ENCODE data around the gene PFKP.

Gene PFKP

DNA sequence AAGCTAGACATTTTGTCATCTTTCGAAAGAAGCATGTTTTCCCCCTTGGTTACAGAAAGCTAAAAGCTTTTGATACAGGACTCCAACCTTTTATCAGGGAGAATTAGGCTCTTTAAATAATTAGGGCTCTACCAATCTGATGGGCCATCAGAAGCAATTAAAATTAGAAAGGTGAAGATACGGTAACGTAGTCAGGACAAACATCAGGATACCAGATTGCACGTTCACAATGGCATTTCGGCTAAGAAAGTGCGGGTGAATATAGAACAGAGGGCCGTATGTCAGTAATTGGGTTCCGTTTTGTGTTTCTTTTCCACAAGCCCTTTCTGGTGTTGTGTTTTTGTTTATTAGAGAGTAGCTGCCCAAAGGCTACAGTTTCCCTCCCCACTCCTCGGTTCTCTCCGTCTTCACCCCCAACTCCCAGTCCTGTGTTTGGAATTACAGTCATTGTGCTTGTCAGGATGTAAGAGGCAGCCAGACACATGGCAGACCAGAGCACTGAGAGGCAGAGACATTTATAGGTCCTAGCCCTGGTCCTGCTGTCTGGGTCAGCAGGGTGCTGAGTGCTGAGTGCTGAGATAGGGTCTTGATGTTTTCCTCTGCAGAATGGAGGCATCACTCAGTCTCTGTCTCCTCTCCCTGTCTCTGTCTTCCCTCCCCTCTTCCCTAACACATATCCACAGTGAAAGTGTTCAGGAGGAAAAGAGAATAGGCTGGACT lies 5.5 kb downstream of the PFKP start:
- H3K27ac ChIP-seq, result peak overlapping the region; percentile 55
- no peak for DNase-seq (ENCODE audit: low spot score)
- TF ChIP-seq, protein P1, sequence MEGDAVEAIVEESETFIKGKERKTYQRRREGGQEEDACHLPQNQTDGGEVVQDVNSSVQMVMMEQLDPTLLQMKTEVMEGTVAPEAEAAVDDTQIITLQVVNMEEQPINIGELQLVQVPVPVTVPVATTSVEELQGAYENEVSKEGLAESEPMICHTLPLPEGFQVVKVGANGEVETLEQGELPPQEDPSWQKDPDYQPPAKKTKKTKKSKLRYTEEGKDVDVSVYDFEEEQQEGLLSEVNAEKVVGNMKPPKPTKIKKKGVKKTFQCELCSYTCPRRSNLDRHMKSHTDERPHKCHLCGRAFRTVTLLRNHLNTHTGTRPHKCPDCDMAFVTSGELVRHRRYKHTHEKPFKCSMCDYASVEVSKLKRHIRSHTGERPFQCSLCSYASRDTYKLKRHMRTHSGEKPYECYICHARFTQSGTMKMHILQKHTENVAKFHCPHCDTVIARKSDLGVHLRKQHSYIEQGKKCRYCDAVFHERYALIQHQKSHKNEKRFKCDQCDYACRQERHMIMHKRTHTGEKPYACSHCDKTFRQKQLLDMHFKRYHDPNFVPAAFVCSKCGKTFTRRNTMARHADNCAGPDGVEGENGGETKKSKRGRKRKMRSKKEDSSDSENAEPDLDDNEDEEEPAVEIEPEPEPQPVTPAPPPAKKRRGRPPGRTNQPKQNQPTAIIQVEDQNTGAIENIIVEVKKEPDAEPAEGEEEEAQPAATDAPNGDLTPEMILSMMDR (conservative IDR thresholded peaks at IDR 0.05; ENCODE audit: low read depth), result no peak
- ChIA-PET POLR2A (ENCODE audit: low non-redundant PET) (no interaction called here), CTCF (no interaction called here)

DNA sequence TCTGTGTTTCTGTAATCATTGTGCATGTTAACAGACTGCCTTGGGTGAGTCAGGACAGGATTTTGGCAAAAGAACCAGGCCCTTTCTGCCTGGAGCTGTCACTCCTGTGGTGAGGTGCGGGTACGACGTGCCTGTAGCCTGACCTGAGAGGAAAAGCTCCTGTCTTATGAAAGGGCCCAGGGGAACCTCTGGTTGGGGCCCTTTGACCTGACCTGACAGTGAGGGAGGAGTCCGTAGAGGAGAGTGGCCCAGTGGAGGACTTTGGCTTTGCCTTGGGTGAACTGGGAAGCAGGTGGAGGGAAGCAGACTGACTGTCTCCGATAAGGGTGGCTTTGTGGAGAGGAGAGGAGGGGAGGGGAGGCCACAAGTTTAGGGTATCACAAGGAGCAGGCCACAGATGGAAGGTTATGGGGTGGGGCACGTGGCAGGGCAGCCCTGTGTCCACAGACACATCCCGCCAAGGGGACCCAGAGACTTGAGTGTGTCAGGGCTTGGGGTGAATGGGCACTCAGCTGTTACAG lies 6.9 kb downstream of the PFKP start:
- TF ChIP-seq, protein P1 (conservative IDR thresholded peaks at IDR 0.05; ENCODE audit: low read depth), result no peak
- ChIA-PET POLR2A (ENCODE audit: low non-redundant PET) (no interaction called here), CTCF (no interaction called here)
- peak overlapping the region; percentile 55 for H3K27ac ChIP-seq
- peak; percentile 31 for DNase-seq (ENCODE audit: low spot score)

DNA sequence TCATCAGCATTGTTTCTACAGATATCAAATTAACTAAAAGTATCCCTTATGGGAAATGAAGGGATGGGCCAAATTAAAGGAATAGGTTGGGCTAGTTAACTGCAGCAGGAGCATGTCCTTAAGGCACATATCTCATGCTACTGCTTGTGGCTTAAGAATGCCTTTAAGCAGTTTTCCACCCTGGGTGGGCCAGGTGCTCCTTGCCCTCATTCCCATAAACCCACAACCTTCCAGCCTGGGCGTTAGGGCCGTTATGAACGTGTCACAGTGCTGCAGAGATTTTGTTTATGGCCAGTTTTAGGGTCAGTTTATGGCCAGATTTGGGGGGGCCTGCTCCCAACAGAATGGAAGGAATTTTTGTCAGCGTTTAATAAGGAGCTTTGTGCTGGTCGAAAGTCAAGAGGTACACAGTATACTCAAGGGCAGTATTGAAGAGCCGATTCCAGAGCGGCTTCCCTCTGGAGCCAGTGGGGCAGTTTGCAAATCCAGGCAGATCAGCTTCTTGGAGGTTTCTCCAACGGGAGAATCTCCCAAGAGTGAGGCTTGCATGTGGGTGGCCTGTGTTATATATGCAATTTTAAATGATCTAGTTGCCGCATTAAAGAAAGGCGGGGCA lies 7.7 kb downstream of the PFKP start:
- DNase-seq (ENCODE audit: low spot score), result no peak
- peak overlapping the region; percentile 55; the same call in 1 of the 2 replicates for H3K27ac ChIP-seq
- TF ChIP-seq, protein P1 (conservative IDR thresholded peaks at IDR 0.05; ENCODE audit: low read depth), result no peak
- POLR2A ChIA-PET (ENCODE audit: low non-redundant PET), result no interaction called here
- CTCF ChIA-PET, result interaction anchor here (0.7 kb wide), 1 partner anchor 46 kb away, joined by 4 read pairs; no protein-coding TSS in a partner anchor

DNA sequence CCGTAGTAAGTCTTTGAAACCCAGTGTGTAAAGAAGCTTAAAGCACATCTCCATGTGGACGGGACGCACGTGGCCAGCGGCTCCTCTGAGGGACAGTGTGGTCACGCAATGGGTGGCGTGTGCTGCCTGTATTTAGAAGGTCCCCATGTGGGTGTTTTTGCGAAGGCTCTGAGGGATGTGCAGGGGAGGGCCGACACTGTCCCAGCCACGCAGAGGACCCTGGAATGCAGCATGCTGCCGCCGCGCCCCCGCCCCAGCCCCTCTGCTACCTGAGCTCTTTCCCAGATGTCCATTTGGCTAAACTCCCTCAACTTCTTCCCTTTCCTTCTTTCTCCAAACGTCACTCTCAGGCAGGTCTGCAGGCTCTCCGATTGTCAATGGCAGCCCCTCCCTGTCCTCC lies 8.8 kb downstream of the PFKP start:
- DNase-seq (ENCODE audit: low spot score), result no peak
- TF ChIP-seq, protein P1 (conservative IDR thresholded peaks at IDR 0.05; ENCODE audit: low read depth), result no peak
- H3K27ac ChIP-seq, result peak overlapping the region; percentile 29
- POLR2A ChIA-PET (ENCODE audit: low non-redundant PET), result no interaction called here
- CTCF ChIA-PET, result no interaction called here

DNA sequence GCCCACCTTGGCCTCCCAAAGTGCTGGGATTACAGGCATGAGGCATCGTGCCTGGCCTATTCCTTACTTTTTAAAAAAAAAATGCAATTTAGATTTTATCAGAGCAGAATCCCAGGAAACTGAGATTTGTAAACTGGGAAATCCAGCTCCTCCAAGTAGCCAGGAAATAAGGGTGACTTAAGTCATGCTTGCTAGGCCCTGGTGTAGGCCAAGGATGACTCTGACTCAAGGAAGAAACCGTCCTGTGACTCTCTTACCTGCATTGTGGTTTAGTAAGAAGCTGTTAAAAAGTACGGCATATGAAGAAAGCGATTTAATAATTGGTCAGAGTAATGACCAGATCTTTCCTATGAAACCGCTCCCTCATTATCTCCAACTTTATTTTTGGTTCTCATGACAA lies 10.2 kb downstream of the PFKP start:
- H3K27ac ChIP-seq, result no peak overlapping the region
- POLR2A ChIA-PET (ENCODE audit: low non-redundant PET), result no interaction called here
- CTCF ChIA-PET, result no interaction called here
- TF ChIP-seq, protein P1 (conservative IDR thresholded peaks at IDR 0.05; ENCODE audit: low read depth), result no peak
- no peak for DNase-seq (ENCODE audit: low spot score)

DNA sequence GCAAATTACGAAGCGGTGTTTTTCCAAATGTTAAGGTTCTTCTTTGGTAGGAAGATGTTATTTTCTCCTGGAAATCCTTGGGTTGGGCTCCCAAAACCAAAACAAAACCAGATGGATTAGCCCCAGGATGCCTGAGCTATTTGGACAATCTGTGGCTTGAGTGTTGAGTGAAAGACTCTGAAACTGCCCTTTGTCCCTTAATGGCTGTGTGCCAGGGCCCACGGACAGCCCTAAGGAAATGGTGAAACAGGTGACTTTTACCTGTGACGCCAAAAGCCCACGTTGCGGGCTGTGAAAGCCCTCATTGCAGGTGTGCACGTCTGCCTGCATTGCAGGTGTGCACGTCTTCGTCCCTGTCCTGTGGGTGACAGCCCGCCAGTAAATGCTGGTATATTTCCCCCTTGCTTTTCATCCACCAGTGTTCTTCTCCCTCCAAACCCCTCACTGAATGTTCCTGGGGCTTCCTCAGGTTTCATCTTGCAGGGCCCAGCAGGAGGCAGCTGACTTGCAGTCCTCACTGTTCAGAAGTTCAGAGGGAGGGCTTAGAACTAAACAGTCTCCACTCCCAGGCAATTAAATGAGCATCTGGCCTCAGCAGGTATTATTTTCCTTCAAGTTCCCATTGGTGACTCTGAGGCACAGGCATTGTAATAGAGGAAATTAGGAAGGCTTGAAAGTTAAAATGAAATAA lies 10.7 kb downstream of the PFKP start:
- H3K27ac ChIP-seq, result peak overlapping the region; percentile 21; the same call in 1 of the 2 replicates
- ChIA-PET CTCF (interaction anchor here (0.5 kb wide), 1 partner anchor 86 kb away, joined by 4 read pairs; no protein-coding TSS in a partner anchor), POLR2A (ENCODE audit: low non-redundant PET) (no interaction called here)
- TF ChIP-seq, protein P1 (conservative IDR thresholded peaks at IDR 0.05; ENCODE audit: low read depth), result no peak
- no peak for DNase-seq (ENCODE audit: low spot score)

Measured in RWPE1 (cell line).